ENCODE measurements around the gene SPATA22.

GRCh38 chr17:3418222-3418621 lies 53.4 kb downstream of the SPATA22 start:
- no peak for TF ChIP-seq CTCF (conservative IDR thresholded peaks at IDR 0.05; ENCODE audit: low read depth, low read length)
- TF ChIP-seq EZH2 (IDR thresholded peaks at IDR 0.05; ENCODE audit: borderline replicate concordance, low read depth, low read length, poor library complexity, severe bottlenecking): no peak
